SU-DHL-6 (cell line): ENCODE results near the gene C9orf43.
"Not testable (repeated sequence)": the region's sequence is repeated elsewhere in the genome, so short reads cannot be mapped to it uniquely, and the experiment has no call there.

Experiments used
- CTCF ChIP-seq: fragments of 200-600 bp; sonication (generic); IDR thresholded peaks from one replicate; pipeline ENCODE4 v1.5.1; 2017; ENCODE audit warnings: antibody characterized with exemption, mild to moderate bottlenecking, low read length, moderate library complexity; ENCODE audit not compliant: insufficient read depth, poor library complexity, severe bottlenecking
- EZH2phosphoT487 ChIP-seq: fragments of 200-600 bp; sonication (generic), shearing (Covaris generic); conservative IDR thresholded peaks from 2 replicates; pipeline ENCODE4 v1.6.1; 2018; ENCODE audit warnings: mild to moderate bottlenecking, antibody characterized with exemption, low read length, moderate library complexity, mixed read lengths

- not testable (repeated sequence) for TF ChIP-seq CTCF, EZH2phosphoT487
Observed at GRCh38 chr9:113406353-113406752, 4.2 kb upstream of the C9orf43 start.
